NCI-H82 treated with DMSO at 0.1 percent for 48 hours (cell line): ENCODE measurements around the gene EFNA5.

Source experiments
- DNase-seq: peaks from one replicate; lab custom pipeline; 2025; ENCODE audit not compliant: unreplicated experiment; lab: John Stamatoyannopoulos, UW

The EFNA5 gene

DNA sequence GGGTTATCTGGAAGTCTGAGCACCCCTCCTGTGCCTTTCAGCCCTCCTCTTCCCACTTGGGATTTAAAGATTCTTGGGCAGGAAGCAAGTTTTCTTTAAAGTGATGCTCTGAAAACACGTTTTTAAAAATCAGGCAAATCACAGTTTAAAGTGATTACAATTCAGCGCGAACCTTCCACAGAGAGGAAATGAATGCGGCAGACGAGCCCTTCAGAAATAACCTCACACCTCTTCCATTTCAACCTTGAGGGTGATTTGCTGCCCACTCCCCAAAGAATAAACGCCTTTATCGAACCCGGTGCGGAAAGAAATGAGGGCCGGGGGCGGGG lies 2.3 kb upstream of the EFNA5 start:
- DNase-seq, result no peak

- peak; percentile 92 for DNase-seq
Observed at GRCh38 chr5:107672211-107673038, 1.7 kb upstream of the EFNA5 start.

DNA sequence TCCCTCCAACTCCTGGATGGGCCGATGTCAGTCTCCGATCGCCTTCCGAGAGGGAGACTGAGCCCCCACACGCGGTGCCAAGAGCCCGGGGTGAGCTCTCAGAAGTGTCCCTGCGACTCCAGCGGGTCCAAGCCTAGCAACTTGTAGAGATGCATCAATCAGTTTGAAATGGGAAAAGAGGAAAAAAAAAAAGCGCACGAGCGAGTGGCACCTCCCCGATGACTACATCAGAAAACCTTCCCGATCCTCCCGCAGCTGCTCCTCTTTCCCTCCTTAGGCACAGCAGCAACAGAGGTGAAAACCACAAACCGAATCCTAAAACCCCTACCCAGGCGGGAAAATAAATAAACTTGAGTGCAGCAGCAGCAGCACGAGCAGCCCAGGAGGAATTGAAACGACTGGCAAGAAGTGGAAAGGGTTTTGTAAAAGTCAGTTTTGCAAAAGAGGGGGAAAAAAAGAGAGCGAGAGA lies 1.0 kb upstream of the EFNA5 start:
- peak; percentile 9 for DNase-seq

DNA sequence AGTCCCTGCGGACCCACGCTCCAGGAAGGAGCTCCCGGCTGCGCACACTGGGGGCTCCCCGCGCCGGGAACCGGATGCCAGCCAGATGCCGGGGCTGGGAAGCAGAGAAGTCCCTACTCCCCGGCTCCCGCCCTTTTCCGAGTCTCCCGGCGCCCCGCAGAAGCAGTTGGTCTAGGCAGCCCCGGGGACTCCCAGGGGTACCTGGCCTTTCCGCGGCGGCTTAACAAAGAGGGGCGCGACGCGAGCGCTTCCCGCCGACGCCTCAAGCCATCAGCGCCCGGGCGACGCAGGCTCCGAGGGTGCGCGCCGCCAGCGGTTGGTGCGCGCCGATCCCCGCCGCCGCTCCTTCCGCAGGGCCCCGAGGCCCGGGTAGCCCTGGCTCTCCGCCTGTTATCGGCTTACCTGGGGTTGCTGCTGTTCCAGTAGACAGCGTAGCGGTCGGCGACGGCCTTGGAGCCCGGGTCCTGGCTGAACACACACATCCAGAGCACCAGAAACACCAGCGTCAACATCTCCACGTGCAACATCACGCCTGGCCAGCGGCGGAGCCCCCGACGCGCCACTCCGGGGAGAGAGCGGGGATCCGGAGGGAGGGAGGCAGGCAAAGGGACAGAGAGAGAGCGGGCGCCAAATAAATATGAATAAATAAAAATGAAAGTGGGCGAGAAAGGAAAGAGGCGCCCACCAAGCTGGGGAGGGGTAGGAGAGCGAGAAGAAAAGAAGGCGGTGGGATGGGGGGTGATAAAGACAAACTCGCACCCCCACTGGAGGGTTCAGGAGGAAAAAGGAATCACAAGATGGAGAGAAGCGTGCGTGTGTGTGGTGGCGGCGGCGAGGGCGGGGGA lies 428 bp downstream of the EFNA5 start:
- no peak for DNase-seq

GRCh38 chr5:107669096-107670031 lies 1.4 kb downstream of the EFNA5 start:
- no peak for DNase-seq

DNA sequence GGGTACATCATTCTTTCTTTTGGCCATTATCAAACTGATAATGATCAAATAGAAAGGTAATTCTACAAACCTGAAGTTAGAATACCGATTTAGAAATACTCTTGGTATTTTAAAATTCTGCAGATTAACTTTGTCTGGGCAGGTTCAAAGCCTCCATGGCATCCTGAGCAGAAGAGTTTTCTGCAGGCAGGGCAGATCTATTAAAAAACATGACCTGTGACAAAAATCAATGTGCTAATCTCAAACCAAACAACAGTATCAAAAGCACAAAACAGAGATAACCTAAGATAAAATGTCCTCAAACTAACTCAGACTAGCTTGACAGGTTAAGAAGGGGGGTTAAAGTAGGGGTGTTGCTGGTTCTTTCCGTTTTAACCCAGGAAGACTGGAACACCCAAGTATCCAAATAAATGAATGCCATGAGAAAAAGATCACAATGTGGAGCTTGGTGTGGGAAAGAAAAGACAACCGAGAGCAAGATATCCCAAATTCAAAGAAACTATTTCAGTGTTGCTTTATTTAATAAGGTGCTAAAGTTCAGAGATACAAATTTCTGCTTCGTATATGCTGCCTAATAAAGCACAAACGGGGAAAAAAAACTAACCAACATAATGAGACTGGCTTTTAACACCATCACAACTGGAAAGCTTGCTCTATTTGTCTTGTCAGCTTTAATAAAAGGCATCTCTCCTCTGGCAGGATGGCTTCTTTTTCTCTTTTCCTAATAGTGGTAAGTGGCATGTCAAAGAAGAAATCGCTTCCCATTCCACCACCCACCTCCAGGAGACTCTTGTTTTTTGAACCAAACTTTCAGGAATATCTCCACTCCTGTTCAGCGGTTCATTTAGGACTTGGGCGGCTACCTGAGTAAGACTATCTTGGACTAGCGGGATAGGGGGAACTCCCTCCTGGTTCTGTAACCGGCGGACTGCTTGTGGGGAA lies 2.3 kb downstream of the EFNA5 start:
- no peak for DNase-seq

GRCh38 chr5:107666051-107666655 lies 4.6 kb downstream of the EFNA5 start:
- no peak for DNase-seq

DNA sequence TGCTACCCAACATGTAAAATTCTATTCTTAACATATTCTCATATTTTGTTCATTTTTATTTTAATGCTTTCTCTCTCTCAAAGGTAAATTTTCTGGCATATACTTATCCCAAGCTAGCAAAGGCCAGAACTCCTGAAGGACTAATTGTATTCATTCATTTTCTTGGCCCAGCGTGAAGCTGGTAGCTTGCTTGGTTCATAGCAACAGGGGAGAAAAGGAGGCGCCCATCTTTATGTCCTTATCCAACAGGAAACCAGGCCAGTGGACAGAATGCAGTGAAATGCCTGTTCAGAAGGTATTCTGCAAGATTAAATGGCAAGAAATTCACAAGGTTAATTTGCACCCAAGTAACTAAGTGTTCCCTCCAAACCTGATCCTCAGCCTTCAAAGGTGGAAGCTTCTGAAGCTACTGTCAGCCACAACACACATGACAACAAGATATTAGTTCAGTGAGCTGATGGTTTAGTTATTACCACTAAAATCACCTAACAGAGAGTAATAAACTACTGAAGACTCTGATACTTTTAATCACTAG lies 5.6 kb downstream of the EFNA5 start:
- DNase-seq, result no peak

- DNase-seq, result no peak
Observed at GRCh38 chr5:107663697-107664096, 7.0 kb downstream of the EFNA5 start.

GRCh38 chr5:107661650-107662044 lies 9.1 kb downstream of the EFNA5 start:
- no peak for DNase-seq

DNA sequence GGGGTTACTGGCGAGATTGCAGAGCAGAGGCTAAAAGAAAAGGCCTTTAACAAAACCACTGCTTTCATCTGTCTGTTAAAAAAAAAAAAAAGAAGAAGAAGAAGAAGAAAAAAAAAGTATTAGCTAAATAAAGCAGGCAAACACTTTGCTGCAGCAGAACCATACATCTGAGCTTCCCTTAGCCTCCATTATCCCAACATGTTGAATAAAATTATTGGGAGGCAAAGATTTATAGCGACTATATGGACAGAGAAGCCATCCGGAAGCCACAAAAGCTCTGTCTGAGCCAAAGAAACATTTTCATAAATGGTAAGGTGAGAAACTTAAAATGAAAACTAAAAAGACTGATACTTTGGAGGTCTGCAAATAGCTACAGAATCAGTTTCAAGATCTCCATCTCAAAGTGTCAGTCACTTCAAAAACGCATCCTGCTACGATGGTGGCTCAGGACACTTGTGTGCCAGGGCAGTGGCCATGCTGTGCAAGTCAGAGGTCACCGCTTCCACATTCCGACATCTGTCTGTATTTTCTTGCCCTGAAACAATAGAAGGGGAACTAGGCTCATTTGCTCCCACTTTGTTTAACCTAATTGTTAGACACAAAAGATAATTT lies 9.6 kb downstream of the EFNA5 start:
- no peak for DNase-seq

- DNase-seq, result no peak
Observed at GRCh38 chr5:107658528-107658927, 12.2 kb downstream of the EFNA5 start.

- DNase-seq, result no peak
Observed at GRCh38 chr5:107655831-107656230, 14.9 kb downstream of the EFNA5 start.

DNA sequence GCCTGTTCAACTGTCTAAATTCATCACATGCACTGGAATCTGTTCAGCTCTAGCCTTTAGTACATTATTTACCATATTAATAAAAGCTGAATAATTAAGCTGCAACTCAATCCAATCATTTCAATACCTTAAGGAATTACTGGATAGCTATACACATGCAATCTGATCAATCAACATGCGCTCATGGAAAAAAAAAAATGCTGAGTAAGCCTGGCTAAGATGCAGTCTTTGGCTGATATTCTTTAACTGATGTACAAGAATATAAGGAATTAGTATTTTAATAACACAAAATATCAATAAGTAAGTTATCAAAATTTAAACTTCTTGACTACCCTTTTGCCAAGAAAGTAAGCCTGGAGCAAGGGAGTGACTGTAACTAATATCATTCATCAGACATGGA lies 15.9 kb downstream of the EFNA5 start:
- DNase-seq, result no peak

DNA sequence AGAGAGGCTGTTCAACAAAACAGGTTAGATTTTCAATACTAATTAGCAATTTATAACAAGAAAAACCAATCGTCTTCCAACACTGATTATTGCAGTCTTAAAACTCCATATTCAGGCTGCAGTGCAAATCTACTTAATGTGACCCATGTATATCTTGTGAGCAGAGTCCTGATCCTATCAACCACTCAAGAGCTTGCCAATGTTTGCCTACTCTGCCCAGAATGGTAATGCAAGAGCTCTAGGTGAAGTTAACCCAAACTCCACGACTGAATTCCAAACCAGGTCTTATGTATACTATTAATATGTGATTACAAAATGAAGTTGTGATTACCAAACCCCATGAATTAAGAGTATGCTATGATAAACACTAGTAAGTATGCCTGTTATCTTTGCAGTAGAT lies 17.1 kb downstream of the EFNA5 start:
- DNase-seq, result no peak

- DNase-seq, result no peak
Observed at GRCh38 chr5:107652839-107653607, 17.7 kb downstream of the EFNA5 start.

DNA sequence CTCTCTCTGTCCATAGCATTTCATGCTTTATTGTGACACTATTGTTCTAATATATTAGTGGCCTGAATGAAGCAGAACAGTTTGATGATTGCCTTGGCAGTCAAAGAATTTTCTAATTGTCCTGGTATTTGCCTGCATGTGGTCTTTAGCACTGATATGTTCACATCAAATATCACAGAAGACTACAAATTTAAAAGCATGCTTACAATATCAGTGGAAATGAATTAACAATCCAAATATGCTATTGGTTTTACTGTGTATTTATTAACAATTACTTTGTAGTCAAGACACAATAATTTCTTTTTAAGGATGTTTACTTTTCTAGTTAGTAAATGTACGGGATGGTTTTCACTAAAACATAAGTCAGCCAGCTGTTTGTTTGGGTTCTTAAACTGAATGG lies 18.3 kb downstream of the EFNA5 start:
- DNase-seq, result no peak

GRCh38 chr5:107651325-107651724 lies 19.4 kb downstream of the EFNA5 start:
- no peak for DNase-seq
